Measurements from ENCODE around the gene ACSL3.

The ACSL3 gene

GRCh38 chr2:222941510-222942032 lies 80.7 kb downstream of the ACSL3 start:
- no peak for DNase-seq

- DNase-seq = no peak
These were observed 81.7 kb downstream of the ACSL3 start for GRCh38 chr2:222942561-222942960.

DNA sequence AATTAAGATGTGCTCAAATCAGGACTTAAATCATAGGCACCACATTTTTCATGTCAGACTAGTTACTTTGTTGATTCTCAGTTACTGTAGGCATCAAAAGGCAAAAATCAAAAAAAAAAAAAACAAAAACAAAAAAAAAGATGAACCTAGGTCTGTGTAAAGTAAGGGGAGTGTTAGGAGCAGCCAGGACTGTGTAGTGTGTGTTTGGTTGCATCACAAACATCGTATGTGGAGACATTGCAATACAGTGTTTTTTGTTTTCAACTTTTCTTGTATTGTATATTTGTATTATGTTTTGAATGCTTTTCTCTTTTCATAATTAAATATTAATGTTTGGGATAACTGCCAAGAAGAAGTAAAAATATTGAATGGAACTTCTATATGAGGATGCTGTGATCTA lies 82.1 kb downstream of the ACSL3 start:
- DNase-seq = no peak

- DNase-seq = no peak
These were observed 83.0 kb downstream of the ACSL3 start for GRCh38 chr2:222943820-222944219.

- DNase-seq = no peak
These were observed 83.7 kb downstream of the ACSL3 start for GRCh38 chr2:222944552-222944951.

DNA sequence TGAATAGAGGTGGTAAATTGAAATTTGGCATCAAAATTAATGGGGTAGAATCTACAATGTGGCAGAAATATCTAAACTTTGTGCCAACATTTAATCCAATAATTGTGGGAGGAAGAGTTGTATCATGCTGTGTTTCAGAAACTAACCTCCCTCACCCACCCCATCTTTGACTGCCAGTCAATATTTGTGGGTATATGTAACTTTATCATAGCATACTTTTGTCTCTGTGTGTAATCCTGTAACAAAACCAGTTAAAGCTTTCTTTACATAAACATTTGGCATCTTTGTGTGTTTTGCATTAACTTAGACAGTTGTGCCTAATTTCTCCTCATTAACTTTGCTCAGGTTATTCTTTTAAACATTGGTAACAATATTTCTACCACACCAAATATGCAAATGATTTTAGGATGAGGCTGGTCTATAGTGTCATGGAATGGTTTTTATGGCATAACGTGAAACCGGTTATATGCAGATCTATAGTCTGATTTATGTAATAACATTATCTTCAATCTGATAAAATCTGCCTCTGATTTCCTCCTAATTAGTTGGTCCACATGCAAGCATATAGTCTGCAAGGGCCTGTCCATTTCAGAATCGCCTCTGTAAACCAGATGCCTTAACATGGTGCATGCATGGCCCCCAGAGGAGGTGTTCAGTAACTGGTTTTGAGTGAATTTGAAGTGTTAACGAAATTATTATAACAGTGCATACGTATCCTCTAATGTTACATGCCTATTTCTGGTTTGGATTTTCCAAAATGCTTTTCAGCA lies 84.3 kb downstream of the ACSL3 start:
- DNase-seq = no peak

- DNase-seq = no peak
These were observed 85.1 kb downstream of the ACSL3 start for GRCh38 chr2:222945887-222946286.

DNA sequence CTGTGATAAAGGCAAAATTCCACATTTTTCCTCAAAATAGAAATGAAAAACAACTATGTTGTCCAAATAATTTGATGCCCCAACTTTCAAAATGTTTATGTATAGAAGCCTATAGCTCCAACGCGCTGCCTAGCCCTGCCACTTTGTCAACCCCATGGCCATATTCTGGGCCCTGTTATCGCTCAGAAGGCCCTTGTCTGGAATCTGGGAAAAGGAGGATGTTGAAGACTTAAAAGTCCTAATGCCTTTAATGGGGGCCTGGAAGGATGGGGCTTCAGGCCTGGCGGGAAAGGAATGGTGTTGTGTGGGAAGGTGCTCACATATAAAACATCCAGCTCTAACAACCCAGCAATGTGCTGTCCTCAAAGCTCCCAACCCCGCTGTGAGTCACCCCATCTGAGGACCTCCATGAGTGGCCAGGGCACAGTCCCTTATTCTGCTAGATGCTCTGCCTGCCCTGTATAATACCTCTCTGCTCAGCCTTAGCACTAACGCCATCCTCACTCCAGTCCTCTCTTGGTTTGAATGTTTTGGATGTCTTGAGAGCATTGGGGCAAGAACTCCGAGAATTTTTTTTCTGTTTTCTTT lies 86.0 kb downstream of the ACSL3 start:
- no peak for DNase-seq

- no peak for DNase-seq
These were observed 88.2 kb downstream of the ACSL3 start for GRCh38 chr2:222949073-222949472.

GRCh38 chr2:222949690-222950323 lies 89.0 kb downstream of the ACSL3 start:
- no peak for DNase-seq

GRCh38 chr2:222950638-222951285 lies 89.9 kb downstream of the ACSL3 start:
- no peak for DNase-seq

DNA sequence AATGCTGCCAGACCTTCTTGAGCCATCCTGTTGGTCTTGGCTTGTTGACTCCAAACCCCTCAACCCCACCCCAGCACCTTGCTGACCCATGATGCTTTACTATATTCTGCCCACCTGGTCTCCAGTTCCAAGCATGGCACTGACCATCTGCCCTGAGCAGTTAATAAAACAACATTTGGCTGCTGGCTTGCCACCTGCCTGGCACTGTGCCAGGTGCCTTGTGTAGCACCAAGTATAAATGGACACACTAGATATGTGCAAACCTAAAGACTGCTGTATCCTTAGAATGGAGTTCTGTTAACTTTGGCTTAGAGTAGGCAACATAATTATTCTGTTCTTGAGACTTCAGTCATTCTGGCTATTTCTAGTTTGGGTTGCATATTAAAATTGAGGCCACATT lies 91.4 kb downstream of the ACSL3 start:
- DNase-seq = no peak

GRCh38 chr2:222955008-222955407 lies 94.2 kb downstream of the ACSL3 start:
- no peak for DNase-seq

GRCh38 chr2:222959358-222959757 lies 98.5 kb downstream of the ACSL3 start:
- no peak for DNase-seq

DNA sequence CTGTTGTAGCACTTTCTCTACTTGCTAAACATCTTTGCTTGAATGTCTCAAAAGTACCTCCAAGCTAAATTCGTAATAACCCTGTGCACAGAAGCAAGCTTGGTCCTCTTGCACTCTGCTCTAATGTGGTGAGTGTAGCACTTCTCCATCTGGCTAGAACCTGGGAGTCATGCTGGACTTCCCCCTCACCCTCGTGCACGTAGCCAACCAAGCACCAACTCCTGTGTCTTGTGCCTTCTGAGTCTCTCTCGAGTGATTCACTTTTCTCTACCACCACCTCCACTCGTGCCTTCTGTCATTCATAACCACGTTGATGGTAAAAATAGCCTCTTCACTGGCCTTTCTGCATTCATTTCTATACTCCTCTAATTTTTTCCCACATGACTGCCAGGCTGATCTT lies 99.3 kb downstream of the ACSL3 start:
- no peak for DNase-seq

- no peak for DNase-seq
These were observed 102.8 kb downstream of the ACSL3 start for GRCh38 chr2:222963641-222964040.

GRCh38 chr2:222964376-222965031 lies 103.7 kb downstream of the ACSL3 start:
- no peak for DNase-seq

GRCh38 chr2:222965555-222965954 lies 104.7 kb downstream of the ACSL3 start:
- no peak for DNase-seq

DNA sequence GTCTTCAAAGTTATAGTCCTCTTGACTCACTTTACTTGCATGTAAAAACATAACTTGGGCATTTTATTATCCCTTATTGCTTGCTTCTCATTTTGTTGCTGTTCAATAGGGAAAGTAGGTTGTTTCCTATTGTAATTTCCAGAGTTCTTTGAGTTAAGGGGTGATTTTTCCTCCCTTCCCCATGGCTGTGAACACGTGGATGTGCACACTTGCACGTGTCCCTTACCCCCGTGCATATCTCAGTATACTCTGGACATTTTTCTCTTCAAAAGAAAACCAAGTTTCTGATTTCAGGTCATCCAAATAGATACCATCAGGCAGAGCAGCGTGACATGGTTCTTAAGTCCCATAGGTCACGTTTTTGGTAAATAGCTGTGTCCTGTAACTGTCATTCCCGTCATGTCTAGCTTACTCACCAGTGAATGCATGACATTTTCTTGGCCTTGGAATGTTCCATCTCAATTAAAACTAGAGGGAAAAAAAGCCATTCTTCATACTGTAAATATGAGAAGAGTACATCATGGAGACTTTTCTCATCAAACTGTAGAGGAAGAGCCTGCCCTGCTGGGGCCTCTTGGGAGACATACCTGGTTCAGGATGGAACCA lies 107.8 kb downstream of the ACSL3 start:
- DNase-seq = no peak

GRCh38 chr2:222969491-222969890 lies 108.7 kb downstream of the ACSL3 start:
- DNase-seq = no peak

DNA sequence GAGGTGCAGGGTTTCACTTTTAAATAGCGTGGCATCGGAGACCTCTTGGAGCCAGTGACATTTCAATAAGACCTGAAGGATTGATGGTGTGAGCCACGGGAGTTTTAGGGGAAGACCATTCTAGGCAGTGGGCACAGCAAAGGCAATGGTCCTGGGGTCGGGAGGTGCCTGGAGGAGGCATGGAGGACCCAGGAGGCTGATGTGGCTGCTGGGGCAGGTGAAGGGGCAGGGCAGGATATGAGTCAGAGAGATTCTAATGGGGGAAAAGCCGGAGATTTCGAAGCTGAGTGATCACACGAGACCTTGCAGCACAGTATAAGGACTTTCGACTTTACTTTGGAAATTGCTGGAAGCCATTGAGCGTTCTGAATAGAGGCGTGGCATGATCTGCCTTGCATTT lies 111.6 kb downstream of the ACSL3 start:
- DNase-seq = no peak

DNA sequence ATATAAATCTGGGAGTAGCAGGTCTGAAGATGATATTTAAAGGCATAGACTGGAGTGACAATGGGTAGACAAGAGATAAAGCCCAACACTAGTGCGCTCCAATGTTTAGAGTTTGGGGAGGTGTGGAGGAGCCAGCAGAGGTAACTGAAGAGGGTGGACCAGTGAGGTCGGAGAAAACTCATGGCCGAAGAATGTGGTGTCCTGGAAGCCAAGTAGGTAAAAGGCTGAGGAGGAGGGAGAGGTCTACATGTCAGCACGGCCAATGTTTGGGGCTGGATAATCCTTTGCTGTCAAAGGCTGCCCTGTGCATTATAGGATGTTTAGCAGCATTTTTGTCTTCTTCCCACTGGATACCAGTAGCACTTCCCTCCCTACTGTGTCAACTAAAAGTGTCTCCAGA lies 112.4 kb downstream of the ACSL3 start:
- DNase-seq = no peak
